Measurements from ENCODE around the gene BAIAP2.
A peak's percentile ranks its signal among the peaks of the same experiment; 100 is the strongest.

Gene BAIAP2

GRCh38 chr17:81114351-81115093 is 79.6 kb downstream of the BAIAP2 start:
- no peak for DNase-seq

GRCh38 chr17:81115219-81115618 is 80.3 kb downstream of the BAIAP2 start:
- no peak for DNase-seq

GRCh38 chr17:81115749-81116464 is 81.0 kb downstream of the BAIAP2 start:
- no peak for DNase-seq

- DNase-seq = no peak
Observed at GRCh38 chr17:81116704-81117103, 81.8 kb downstream of the BAIAP2 start.

- DNase-seq = no peak
Observed at GRCh38 chr17:81117672-81118198, 82.8 kb downstream of the BAIAP2 start.

- no peak for DNase-seq
Observed at GRCh38 chr17:81118308-81119221, 83.6 kb downstream of the BAIAP2 start.

GRCh38 chr17:81119223-81120148 is 84.5 kb downstream of the BAIAP2 start:
- peak; percentile 72 for DNase-seq

GRCh38 chr17:81120149-81120484 is 85.2 kb downstream of the BAIAP2 start:
- DNase-seq = no peak

GRCh38 chr17:81120695-81121621 is 86.0 kb downstream of the BAIAP2 start:
- DNase-seq = no peak

- no peak for DNase-seq
Observed at GRCh38 chr17:81121841-81122733, 87.1 kb downstream of the BAIAP2 start.

- DNase-seq = no peak
Observed at GRCh38 chr17:81123052-81124048, 88.4 kb downstream of the BAIAP2 start.

GRCh38 chr17:81124377-81124776 is 89.4 kb downstream of the BAIAP2 start:
- DNase-seq = no peak

GRCh38 chr17:81125573-81126081 is 90.7 kb downstream of the BAIAP2 start:
- DNase-seq = no peak

GRCh38 chr17:81126281-81127132 is 91.6 kb downstream of the BAIAP2 start:
- DNase-seq = no peak

- DNase-seq = no peak
Observed at GRCh38 chr17:81127133-81127455, 92.1 kb downstream of the BAIAP2 start.

- no peak for DNase-seq
Observed at GRCh38 chr17:81127526-81128177, 92.7 kb downstream of the BAIAP2 start.

GRCh38 chr17:81128338-81128737 is 93.4 kb downstream of the BAIAP2 start:
- no peak for DNase-seq
